ENCODE results near the gene ATP4A.

DNA sequence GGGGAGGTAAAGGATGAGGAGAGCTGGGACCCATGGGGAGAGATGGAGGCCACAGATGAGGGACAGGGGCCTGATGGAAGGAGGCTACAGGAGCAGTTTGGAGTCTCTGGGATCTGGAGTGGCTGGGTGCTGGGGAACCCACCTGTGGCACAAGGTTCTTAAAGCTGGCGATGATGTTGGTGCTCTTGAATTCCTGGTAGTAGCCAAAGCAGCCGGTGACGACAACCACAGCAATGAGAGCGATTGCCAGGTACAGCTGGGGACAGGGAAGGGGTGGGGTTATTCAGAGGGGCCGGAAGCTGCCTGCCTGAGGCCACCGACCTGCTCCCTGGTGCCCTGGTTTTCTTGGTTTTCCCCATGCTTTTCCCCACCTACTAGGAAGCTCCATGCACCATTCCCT is 2.8 kb downstream of the ATP4A start:
- TF ChIP-seq TAF1 (IDR thresholded peaks at IDR 0.05; ENCODE audit: low read depth) (no peak), EZH2 (IDR thresholded peaks at IDR 0.05; ENCODE audit: borderline replicate concordance, insufficient read depth, low read length, poor library complexity, severe bottlenecking) (no peak), POLR2AphosphoS5 (IDR thresholded peaks at IDR 0.05) (no peak), MXI1 (conservative IDR thresholded peaks at IDR 0.05; ENCODE audit: poor library complexity, severe bottlenecking) (no peak)
- TF ChIP-seq, protein P1, sequence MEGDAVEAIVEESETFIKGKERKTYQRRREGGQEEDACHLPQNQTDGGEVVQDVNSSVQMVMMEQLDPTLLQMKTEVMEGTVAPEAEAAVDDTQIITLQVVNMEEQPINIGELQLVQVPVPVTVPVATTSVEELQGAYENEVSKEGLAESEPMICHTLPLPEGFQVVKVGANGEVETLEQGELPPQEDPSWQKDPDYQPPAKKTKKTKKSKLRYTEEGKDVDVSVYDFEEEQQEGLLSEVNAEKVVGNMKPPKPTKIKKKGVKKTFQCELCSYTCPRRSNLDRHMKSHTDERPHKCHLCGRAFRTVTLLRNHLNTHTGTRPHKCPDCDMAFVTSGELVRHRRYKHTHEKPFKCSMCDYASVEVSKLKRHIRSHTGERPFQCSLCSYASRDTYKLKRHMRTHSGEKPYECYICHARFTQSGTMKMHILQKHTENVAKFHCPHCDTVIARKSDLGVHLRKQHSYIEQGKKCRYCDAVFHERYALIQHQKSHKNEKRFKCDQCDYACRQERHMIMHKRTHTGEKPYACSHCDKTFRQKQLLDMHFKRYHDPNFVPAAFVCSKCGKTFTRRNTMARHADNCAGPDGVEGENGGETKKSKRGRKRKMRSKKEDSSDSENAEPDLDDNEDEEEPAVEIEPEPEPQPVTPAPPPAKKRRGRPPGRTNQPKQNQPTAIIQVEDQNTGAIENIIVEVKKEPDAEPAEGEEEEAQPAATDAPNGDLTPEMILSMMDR (IDR thresholded peaks at IDR 0.05; ENCODE audit: poor library complexity, severe bottlenecking), result no peak
